NCI-H748 (cell line): ENCODE measurements around the gene BOC.

Experiments
- DNase-seq: peaks from one replicate; lab custom pipeline; 2025; ENCODE audit not compliant: unreplicated experiment; lab: John Stamatoyannopoulos, UW

BOC gene

DNA sequence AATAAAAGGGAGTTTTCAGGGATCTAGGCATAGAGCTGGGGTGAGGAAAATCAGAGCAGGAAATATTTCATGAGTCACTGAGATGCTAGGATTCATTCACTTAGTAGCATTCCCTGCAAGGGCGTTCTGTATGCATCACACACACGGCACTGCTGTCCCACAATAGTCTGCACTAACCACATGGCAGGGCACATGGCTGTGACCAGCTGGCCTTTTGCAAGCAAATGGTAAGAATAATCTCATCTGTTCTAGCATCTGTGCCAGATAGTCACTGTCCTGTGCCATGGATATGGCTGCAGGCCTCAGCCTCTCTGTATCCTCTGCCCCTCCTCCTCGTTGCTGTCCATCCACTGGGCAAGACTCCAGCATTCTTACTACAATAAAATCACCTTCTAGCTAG is 37.8 kb downstream of the BOC start:
- no peak for DNase-seq

DNA sequence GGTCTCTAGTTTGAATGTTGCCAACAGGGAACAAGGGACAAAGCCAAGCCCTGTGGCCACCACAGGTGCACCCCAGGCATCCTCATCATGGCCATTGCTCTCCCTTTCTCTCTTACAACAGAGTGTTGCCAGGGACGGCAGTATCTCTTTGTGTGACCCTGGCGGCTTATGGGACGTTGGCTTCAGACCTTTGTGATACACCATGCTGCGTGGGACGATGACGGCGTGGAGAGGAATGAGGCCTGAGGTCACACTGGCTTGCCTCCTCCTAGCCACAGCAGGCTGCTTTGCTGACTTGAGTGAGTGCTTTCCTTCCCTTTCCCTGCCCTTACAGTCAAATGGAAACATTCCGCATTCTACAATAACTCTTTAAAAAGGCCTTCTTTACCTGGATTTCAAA is 38.2 kb downstream of the BOC start:
- no peak for DNase-seq

DNA sequence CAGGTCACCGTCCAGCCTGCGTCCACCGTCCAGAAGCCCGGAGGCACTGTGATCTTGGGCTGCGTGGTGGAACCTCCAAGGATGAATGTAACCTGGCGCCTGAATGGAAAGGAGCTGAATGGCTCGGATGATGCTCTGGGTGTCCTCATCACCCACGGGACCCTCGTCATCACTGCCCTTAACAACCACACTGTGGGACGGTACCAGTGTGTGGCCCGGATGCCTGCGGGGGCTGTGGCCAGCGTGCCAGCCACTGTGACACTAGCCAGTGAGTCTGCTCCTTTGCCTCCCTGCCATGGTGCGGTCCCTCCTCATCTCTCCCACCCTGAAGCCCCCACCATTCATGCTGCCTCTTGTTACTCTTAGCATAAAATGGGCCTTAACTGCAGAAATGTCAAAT is 39.2 kb downstream of the BOC start:
- DNase-seq: no peak

DNA sequence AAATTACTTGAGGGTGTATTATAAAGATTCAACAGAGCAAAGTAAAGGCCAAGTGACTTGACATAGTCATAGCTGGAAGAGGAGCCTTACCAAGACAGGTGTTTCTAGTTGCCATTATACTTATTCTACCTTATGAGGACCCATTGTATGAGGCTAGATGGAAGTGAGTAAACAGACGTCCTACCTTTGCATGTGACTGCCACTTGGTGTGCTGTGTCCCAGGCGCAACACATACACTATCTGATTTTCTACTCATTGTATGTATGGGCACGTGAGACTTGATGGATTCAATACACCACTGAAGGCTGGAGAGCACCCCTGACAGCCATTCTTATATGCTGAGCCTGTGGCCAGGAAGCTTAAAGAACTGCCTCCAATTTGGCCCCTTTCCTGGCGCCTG is 40.5 kb downstream of the BOC start:
- no peak for DNase-seq

DNA sequence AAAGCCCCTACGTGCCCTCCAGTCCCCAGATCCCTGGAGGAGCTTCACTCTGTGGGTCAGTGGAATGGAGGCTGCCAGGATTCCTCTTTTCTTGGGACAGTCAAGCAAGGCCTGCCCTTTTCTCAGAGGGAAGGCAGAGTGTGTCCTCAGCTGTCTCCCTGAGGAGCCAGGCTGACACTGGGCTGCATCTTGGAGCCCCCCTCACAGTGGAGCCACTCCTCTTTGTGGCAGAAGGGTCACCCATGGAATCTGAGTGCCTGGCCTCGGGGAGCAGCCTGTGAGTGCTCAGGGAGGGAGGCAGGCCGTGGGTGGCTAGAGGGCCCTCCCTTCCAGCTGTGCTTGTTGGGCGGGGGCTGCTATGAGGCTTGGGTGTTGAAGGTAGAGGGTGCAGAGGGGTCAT is 41.2 kb downstream of the BOC start:
- no peak for DNase-seq

DNA sequence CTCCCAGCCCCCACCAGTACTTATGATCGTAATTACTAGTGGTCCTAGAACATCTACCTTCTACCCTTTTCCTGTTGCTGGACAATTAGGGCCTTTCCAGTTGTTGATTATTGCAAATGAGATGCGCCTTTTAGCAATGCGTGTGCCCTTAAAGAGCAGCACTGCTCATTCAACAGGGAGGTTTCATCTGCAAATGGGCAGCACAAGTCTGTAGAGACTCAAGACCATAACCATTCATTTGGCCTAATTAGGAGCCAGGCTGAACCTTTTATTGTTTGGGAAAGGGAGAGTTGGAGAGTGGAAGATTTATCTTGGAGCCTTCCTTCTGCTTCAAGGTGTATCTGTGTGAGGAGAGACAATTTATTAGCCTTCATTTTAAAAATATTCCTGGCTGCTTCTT is 42.3 kb downstream of the BOC start:
- no peak for DNase-seq

DNA sequence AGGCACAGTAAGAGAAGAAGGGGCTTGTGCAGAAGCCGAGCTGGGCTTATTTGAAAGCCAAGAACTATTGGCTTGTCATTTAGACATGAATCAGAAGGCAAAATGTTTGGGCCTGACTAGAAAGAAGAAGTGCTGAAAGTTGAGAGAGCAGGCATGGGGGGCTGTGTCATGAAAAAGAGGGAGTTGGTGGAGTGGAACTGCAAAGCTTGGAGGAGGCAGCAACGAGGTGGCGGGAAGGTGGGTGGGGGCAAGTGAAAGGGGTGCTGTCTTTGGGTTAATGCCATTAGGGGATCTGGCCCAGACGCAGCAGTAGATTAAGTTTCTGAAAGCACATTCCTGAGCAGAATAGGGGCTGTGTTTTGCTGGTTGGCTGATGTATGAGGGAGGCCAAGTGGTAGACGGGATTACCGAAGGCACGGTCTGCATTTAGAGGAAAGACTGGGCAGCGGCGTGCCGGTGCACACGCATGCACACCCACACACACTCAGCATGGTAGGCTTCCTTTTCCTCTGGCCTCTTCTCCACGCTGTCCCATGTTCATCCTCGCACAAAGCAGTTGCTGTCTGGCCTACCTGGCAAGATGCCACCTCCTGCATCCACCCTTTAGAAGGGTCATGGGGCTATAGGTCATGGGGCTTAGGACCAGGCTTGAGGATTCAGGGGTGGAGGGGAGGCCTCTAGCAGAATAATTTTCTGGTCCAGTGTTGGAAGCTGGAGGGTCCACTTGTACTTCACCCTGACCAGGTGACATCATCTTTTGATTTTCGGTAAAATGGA is 43.0 kb downstream of the BOC start:
- DNase-seq: no peak

DNA sequence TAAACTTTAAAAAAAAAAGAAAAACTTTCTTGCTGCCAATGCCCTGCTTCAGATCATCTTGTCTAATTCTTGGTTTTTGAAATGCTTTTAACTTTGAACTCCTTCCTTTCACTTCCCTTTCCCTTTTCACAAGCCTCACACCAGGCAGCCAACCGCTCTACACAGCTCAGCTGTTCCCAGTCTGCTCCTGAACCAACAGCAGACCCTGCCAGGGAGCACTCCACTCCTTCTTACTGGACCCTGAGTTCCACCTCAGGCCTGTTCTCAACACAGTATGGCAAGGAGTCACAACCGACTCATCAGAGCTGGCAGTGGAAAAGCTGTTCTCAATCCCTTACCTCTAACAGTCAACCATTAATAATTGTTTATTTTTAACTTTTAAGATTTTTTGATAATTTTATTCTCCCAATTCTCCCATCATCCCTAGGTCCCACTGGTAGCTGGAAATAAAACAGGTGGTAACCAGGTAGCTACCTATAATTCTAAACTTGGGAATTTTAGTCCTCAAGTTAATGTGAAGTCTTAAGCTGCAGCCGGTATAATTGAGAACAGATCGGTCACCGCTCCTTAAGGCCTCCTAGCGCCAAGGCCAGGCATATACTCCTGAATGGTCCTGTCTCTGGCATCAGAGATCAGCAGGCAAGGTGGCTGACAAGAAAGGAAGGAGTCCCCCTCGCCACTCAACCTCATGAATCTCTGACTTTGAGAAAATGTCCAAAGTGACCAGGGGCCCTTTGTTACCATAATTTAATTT is 43.9 kb downstream of the BOC start:
- no peak for DNase-seq

DNA sequence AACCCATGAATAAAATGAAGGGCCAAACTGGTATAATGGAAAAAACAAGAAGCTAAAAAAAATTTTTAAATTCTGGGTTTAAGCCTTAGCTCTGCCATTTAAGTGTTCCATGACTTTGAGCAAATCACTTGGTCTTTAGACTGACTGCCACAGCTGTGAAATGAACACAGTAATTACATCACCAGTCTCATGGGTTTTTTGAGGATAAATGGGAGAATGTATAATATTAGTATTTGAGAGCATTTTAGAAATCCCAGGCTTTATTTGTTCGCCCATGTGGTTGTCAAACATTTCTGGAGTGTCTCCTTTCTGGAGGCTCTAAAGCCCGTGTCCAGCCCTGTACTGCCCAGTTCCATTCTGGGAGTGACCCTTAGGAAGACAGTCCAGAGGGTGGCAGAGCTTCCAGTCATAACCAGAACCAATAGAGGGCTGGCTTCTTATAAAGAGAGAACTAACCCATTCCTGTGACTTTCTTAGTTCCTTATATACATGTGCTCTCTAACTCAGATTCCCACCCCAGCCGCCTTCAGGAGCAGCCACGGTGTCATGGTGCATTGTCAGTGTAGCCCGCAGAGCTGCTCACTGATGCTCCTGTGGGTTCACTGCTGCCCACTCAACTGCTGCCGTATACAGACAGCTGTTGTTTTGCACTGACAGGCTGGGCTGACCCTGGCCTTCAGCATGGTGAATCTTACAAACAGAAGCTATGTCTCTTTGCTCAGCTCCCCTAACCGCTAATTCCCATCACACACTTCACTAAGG is 44.7 kb downstream of the BOC start:
- DNase-seq: no peak

DNA sequence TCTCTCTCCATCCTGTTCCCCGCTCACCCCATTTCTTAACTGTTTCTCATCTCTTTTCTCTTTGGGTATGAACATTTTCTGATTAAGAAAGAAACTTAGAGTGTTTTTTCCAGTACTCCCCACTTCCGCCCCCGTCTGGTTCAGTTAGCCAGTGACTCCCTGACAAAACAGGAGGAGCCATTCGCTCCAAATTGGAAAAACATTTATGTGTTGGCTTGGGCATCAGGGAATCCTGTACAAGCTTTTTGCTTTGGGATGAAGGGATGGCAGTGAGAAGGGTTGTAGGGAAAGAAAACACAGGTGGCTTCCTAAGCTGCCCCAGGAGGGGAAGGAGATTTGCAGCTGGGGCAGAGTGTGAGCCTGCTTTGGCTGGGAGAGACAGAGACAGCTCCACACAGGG is 47.0 kb downstream of the BOC start:
- DNase-seq: no peak

DNA sequence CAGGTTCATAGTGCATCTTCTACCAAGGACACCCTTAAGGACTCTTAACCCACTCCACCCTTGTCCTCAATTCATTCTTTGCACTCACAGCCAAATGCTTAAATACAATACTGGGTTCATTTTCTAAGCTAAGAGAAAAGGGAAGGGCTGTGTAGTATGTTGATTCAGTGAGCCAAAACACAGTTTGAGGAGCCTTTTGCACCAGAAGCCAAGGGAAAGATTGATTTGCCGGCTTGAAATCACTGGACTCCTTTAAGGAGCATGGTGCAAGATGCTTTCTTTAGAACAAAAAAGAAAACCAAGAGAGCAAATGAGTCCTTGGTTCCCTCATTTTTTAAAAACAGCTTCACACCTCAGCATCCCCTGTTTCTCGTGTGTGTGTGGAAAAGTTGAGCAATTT is 47.8 kb downstream of the BOC start:
- DNase-seq: no peak

DNA sequence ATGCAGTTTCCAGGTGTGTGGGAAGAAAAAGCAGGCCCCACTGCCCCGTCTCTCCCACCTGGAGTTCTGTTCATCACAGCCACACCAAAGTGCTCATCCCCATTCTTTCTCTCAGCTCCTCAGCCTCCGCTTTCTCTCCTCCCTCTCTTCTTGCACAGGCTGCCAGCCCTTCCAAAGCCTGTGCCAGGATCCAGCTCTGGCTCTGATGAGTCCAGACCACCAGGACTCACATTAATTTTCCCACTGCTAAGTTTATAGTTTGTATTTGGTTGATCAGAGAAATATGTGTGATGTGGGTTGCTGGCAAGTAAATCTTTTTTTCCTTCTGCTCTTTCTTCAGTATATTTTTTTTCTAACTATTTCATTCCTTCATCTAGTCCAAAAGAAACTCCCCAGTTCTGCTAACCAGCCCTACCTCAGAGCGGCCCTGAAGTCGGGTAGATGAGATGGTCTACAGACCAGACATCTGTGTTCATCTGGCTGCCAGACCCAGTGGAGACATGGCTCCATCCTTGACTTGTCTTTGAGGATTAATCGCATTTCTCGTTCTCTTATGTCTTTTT is 49.8 kb downstream of the BOC start:
- DNase-seq: no peak

DNA sequence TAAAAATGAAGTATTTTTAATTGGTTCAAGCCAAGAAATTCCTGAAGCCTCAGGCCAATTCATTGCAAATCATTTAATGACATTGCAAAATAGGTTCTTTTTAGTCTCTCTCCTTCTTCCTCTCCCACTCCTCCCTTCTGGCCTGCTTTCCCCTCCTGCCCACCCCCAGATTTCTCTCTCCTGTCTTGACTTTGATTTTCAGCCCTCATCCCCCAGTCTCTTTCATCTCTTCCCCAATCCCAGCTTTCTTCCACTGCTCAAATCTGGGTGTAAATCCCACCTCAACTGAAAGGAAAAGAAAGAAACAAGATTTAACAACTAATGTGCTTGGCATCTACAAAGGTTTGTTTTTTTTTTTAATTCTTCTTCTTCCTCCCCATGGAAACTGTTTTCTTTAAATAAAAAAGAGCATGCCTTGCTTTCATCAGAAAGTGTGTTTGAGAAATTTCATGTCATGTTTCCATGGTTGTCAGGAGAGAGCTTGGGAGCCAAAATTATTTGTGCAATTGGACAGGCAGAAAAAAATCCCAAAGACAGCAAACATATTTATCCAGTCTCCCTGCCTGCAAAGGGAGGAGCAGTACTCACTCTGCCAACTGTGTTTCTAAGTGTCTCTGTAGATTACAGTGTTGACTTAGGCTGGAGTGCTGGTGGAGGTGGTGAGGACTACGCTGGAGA is 50.4 kb downstream of the BOC start:
- peak; percentile 9 for DNase-seq

DNA sequence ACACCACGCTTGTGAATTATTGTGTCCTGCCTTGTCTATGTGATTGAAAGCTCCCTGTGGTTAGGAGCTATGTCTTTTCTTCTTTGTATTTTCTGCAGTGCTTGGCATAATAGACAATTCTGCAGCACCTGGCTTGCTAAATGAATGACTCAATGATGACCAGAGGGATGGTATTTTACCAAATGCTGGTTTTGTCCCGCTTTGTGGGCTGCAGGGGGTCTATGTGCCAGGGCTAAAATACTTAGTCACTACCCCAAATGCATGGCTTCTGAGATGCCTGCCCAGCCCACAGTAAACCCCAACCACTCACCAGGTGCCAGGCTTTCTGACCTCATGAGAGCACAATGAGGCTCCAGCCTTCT is 50.9 kb downstream of the BOC start:
- DNase-seq: no peak

DNA sequence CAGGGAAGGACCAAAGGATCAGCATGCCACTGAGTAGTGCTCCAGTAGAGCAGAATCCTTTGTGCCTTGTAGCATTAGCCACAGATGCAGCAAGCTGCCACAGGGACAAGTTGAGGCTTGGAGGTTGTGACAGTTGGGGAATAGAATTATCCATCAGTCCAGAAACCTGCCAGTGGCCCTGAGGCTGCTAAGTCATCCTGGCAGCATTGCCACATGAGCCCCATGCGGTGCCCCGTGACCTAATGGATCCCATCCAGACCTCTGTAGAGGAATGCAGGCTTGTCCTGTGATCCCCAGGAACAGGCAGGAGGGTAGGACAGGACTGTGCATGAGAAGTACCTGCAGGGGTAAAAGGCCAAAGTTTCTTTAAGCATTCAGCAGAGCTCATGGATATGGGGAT is 51.7 kb downstream of the BOC start:
- DNase-seq: no peak

DNA sequence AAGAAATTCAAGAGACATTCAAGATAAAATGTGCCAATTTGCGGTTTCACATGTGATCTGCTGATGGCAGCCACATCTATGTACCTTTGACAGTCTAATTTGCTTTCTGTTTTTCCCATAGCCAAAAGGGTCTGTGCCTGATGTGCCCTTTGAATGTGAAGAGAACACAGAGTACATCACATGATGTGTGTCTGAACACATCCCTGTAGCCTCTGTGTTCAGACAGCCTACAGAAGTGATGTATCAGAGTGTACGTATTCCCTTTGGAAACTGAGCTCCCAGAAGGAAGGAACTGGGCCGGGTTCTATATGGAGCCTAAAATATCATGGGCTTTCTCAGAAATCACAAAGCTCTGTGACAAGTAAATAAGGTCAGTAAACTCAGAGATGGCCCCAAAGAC is 52.4 kb downstream of the BOC start:
- no peak for DNase-seq

DNA sequence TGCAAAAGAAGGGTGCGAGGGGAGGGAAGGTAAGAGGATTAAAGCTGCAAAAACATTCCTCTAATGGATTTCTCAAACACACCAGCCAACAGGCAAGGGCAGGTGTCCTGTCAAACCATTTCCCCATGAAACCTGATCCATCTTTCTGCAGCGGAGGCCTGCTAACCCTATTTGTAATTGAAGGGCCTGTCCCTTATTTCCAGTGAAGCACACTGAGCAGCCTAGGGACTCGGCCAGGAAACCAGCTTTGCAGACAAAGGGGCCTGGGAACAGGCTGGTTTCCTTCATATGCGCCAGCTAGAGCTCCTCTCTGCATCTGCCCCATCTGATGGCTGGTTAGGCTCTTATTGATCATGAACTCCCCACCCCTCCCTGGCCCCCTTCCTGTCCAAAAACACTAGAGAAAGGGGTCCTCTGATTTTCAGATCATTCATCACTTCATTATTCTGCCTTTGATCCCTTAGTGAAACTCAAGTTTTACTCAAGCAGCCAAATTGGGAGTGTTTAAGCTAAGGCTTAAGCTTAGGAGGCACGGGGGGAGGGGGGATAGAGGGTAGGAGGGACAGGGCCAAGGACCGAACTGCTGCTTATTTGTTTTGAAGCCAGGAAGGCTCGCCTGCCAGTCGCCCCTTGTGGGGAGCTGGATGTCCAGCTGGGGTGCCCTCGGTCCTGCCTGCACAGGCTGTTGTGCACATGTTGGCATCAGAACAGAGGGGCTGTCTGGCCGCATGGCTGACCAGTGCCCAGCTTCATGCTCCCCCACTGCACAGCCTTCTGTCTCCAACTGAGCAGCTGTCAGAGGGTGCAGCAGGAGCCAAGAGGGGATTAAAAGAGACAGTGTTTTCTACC is 53.1 kb downstream of the BOC start:
- peak; percentile 51 for DNase-seq

DNA sequence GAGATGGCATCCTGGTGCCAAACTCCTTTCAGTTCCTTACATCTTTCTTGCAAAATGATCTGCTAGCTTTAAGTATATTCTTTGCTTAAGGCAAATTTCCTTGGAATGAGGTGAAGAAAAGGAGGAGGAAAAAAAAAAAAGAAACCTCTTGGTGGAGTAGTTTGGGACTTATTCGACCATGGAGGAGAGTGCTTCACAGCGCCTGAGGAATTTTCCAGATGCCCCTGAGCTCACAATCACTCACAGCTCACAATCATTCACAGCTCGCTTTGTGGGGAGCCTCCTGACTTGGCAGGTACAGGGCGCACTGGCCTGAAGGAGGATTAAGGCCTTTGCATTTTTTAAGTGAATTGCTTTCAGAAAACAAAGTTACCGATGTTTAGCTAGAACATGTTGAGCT is 53.9 kb downstream of the BOC start:
- DNase-seq: no peak

DNA sequence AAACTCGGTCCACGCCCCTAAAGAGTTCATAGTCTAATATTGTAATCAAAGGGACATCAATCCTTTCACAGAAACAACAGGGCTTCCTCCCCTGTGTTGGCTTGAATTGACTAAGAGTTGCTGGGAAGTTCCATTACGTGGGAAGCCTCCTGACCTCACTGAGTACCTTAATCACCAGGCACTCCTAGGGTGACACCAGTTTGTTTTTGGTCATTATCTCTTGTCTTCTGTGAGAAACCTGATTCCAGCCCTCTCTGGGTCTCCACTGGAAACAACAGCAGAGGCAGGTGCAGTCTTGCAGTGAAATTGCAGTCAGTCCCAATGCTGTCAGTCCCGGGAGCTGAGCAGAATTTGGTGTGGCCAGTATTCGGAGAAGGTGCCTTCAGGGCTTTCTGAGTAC is 55.4 kb downstream of the BOC start:
- DNase-seq: peak; percentile 89

DNA sequence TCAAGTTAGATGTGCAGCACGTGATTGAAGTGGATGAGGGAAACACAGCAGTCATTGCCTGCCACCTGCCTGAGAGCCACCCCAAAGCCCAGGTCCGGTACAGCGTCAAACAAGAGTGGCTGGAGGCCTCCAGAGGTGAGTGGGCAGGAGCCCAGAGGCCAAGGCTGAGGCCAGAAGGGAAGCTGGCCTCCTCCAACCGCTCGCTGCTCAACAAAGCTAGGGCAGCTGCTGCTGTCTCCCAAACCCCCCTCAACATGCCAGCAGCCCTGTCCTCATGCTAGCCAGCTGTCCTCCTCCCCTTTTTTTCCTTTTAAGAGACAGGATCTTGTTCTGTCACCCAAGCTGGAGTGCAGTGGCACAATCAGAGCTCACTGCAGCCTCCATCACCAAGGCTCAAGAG is 57.0 kb downstream of the BOC start:
- no peak for DNase-seq
